Measurements from ENCODE around the gene VSNL1.

DNA sequence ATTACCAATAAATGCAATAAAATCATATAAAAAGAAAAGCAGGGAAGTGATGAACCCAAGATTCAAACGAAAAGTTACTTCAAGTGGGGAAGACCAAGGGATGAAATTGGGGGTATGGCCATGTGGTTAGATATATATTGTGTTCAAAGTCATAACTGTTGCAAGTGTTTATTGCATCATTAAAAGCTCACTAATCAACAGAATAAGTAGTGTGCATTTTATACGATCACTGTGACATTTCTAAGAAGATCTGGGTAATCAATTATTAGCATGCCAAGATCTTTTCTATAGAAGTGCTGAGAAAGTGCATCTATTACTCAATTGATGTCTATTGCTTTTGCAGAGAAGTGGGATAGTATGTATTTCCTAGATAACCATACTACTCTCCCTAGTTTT lies 52.9 kb downstream of the VSNL1 start:
- TF ChIP-seq CTCF (IDR thresholded peaks at IDR 0.05) (no peak), EZH2phosphoT487 (IDR thresholded peaks at IDR 0.05) (no peak), EZH2 (IDR thresholded peaks at IDR 0.05) (no peak)
